ENCODE measurements around the gene PDGFD. TPM values are rescaled to one million over a fixed set of nuclear protein-coding genes. Genes with fewer than 3 reads are reported as not detected.

Gene PDGFD
- total and polyA plus RNA-seq, 2 experiments from 2014 or later: 1.9 to 4.5 TPM

GRCh38 chr11:104146943-104147342 is 17.0 kb downstream of the PDGFD start:
- H3K36me3 ChIP-seq (ENCODE audit: insufficient read depth): no peaks in the 10 kb centered on the region
- H4K20me1 ChIP-seq (replicated peaks; ENCODE audit: insufficient read depth): no peaks in the 10 kb centered on the region
- H3K4me3 ChIP-seq: no peak overlapping the region
- H3K36me3 Mint-ChIP-seq (ENCODE audit: low read depth): no peaks in the 10 kb centered on the region
- H3K27me3 ChIP-seq (ENCODE audit: insufficient read depth): no peaks in the 10 kb centered on the region
- ATAC-seq (no peak), DNase-seq (ENCODE audit: low spot score) (no peak)
- H3K79me2 ChIP-seq (replicated peaks; ENCODE audit: insufficient read depth): no peaks in the 10 kb centered on the region
- no peak overlapping the region for H2AFZ ChIP-seq
- no peak overlapping the region for H3K27ac Mint-ChIP-seq
- no peaks in the 10 kb centered on the region for H3K9me2 ChIP-seq (ENCODE audit: insufficient read depth)
- H3F3A ChIP-seq (replicated peaks; ENCODE audit: low read depth): no peaks in the 10 kb centered on the region
- H3K4me1 ChIP-seq (ENCODE audit: insufficient read depth): no peaks in the 10 kb centered on the region
- no peak overlapping the region for H3K27ac ChIP-seq (ENCODE audit: low read depth)
- TF ChIP-seq ZNF114 (CRISPR knock-in tag; IDR thresholded peaks at IDR 0.05): no peak
- no peak for TF ChIP-seq CTCF (conservative IDR thresholded peaks at IDR 0.05; ENCODE audit: low read depth in 2 of 2)
- no peak for TF ChIP-seq NANOG (IDR thresholded peaks at IDR 0.05; ENCODE audit: borderline replicate concordance)
- TF ChIP-seq ZNF331 (CRISPR knock-in tag; IDR thresholded peaks at IDR 0.05; ENCODE audit: low read depth): no peak
- no peak for TF ChIP-seq EZH2phosphoT487 (IDR thresholded peaks at IDR 0.05; ENCODE audit: unreplicated experiment)
- no peak for TF ChIP-seq REST (IDR thresholded peaks at IDR 0.05; ENCODE audit: unreplicated experiment)
- no peak for TF ChIP-seq ZNF462 (CRISPR knock-in tag; IDR thresholded peaks at IDR 0.05)
- no peak for TF ChIP-seq STAT1 (IDR thresholded peaks at IDR 0.05; ENCODE audit: unreplicated experiment)
- no peak for TF ChIP-seq JUNB (IDR thresholded peaks at IDR 0.05; ENCODE audit: unreplicated experiment)
- no peak for TF ChIP-seq POLR2AphosphoS5 (IDR thresholded peaks at IDR 0.05; ENCODE audit: low read depth)
- no peak for TF ChIP-seq CREB1 (CRISPR knock-in tag; IDR thresholded peaks at IDR 0.05; ENCODE audit: low read depth)
- no peak for TF ChIP-seq EZH2 (IDR thresholded peaks at IDR 0.05; ENCODE audit: low read depth, unreplicated experiment)
- TF ChIP-seq ETS1 (IDR thresholded peaks at IDR 0.05): no peak
- no peak overlapping the region for H3K4me2 ChIP-seq
- no peaks in the 10 kb centered on the region for H3K27me3 Mint-ChIP-seq (ENCODE audit: insufficient read depth, low read depth, poor library complexity)
- H3K4me3 Mint-ChIP-seq: no peak overlapping the region
- no peaks in the 10 kb centered on the region for H3K9me3 Mint-ChIP-seq
- 0 out of 3 replicates have a peak, but pooled peaks cover 2% of the 10 kb centered on the region for H3K4me1 Mint-ChIP-seq
